Caco-2 (cell line): Measurements from ENCODE around the gene GRHL3. TPM values are rescaled to one million over a fixed set of nuclear protein-coding genes. Genes with fewer than 3 reads are reported as not detected.

Experiments used
- BruUV-seq: library from RNA; stranded (reverse); fragments of 400-500 nt; replicated peaks from 2 replicates; lab custom pipeline; 2021; lab: Mats Ljungman, UMichigan
- CTCF ChIA-PET: fragments of 300-600 bp; sonication (Branson Sonifier 250); formaldehyde crosslinking; loops from one replicate; lab custom pipeline; 2022; ENCODE audit warnings: antibody characterized with exemption; lab: Charles Lee
- POLR2A ChIA-PET: fragments of 300-600 bp; sonication (Branson Sonifier 250); formaldehyde crosslinking; loops from one replicate; lab custom pipeline; 2022; ENCODE audit warnings: antibody characterized with exemption; lab: Charles Lee
- DNase-seq, 2 experiments: peaks; one replicate each; pipeline versions ENCODE4 v3.0.0 to v3.0.0-alpha.2; 2020 to 2022
- H3K27me3 ChIP-seq: replicated peaks from 2 replicates; pipeline ENCODE4 v1.6.0; 2011; ENCODE audit warnings: low read length; ENCODE audit not compliant: control insufficient read depth, insufficient read depth
- H3K36me3 ChIP-seq: 2 replicates; pipeline ENCODE4 v1.5.1; 2011; ENCODE audit warnings: low read length; ENCODE audit not compliant: control insufficient read depth, insufficient read depth
- H3K4me1 ChIP-seq: fragments of 250-450 bp; sonication (Bioruptor Pico); 2 replicates; pipeline ENCODE4 v1.5.1; 2020; ENCODE audit warnings: mild to moderate bottlenecking
- H3K4me3 ChIP-seq: 2 replicates; pipeline ENCODE4 v1.5.1; 2011; ENCODE audit warnings: low read depth, mild to moderate bottlenecking, control low read depth, low read length
- H3K9me3 ChIP-seq: fragments of 250-450 bp; sonication (Bioruptor Pico); 2 replicates; pipeline ENCODE4 v1.5.1; 2020; ENCODE audit warnings: mild to moderate bottlenecking, moderate library complexity
- H3K27ac Mint-ChIP-seq: one replicate; pipeline ENCODE4 v1.8.0; 2022; ENCODE audit warnings: mixed read lengths; ENCODE audit not compliant: unreplicated experiment
- H3K27me3 Mint-ChIP-seq: one replicate; pipeline ENCODE4 v1.8.0; 2022; ENCODE audit warnings: mixed read lengths; ENCODE audit not compliant: insufficient read depth, unreplicated experiment
- H3K36me3 Mint-ChIP-seq: one replicate; pipeline ENCODE4 v1.8.0; 2022; ENCODE audit warnings: mild to moderate bottlenecking, mixed read lengths; ENCODE audit not compliant: insufficient read depth, unreplicated experiment
- H3K4me1 Mint-ChIP-seq: one replicate; pipeline ENCODE4 v1.8.0; 2022; ENCODE audit warnings: low read depth, mixed read lengths; ENCODE audit not compliant: unreplicated experiment
- H3K4me3 Mint-ChIP-seq: one replicate; pipeline ENCODE4 v1.8.0; 2022; ENCODE audit warnings: mild to moderate bottlenecking, moderate library complexity, mixed read lengths; ENCODE audit not compliant: unreplicated experiment
- H3K9me3 Mint-ChIP-seq: one replicate; pipeline ENCODE4 v1.8.0; 2022; ENCODE audit warnings: mixed read lengths; ENCODE audit not compliant: unreplicated experiment
- intact Hi-C: fragments of 100-400 bp; cut with micrococcal nuclease; formaldehyde crosslinking; loops from one replicate; pipeline ENCODE4 v1.10.0; 2022; ENCODE audit not compliant: unreplicated experiment
- total RNA-seq: library from RNA; stranded (reverse); gene quantifications from 2 replicates; pipeline ENCODE4 v1.2.3, GENCODE V29; 2022
- TF ChIP-seq, protein P1 (sequence below), 2 experiments: fragments of 200-600 bp in 1 of 2; IDR thresholded peaks; 1 replicate in 1 of 2; 2 replicates in 1 of 2; pipeline versions ENCODE4 v1.5.1 to v1.8.0; 2011 to 2022; ENCODE audit warnings: antibody characterized with exemption in 1 of 2, control low read depth in 1 of 2, inconsistent platforms in 1 of 2, low read depth in 1 of 2, low read length in 1 of 2, mild to moderate bottlenecking in 1 of 2, moderate library complexity in 1 of 2; ENCODE audit not compliant: insufficient read depth in 1 of 2, severe bottlenecking in 1 of 2, unreplicated experiment in 1 of 2

The GRHL3 gene
- total RNA-seq, 1 experiment from 2014 or later = 2.3 TPM

GRCh38 chr1:24299901-24300300, 19.3 kb upstream of the GRHL3 start:
- ChIA-PET POLR2A (no interaction called here), CTCF (no interaction called here)
- no peak overlapping the region for H3K4me3 ChIP-seq
- H3K4me1 ChIP-seq = no peaks in the 10 kb centered on the region
- H3K4me1 Mint-ChIP-seq = no peaks in the 10 kb centered on the region
- no peaks in the 10 kb centered on the region for H3K27me3 ChIP-seq
- H3K27me3 Mint-ChIP-seq = peaks cover 10% of the 10 kb centered on the region
- H3K9me3 Mint-ChIP-seq = no peaks in the 10 kb centered on the region
- no TSS peak for BruUV-seq
- intact Hi-C loops = loop anchor here (10.0 kb wide), 1 partner anchor 95 kb away; no protein-coding TSS in a partner anchor
- H3K27ac Mint-ChIP-seq = no peak overlapping the region
- no peaks in the 10 kb centered on the region for H3K36me3 Mint-ChIP-seq
- DNase-seq = no peak
- H3K9me3 ChIP-seq = no peaks in the 10 kb centered on the region
- H3K4me3 Mint-ChIP-seq = no peak overlapping the region
- no peaks in the 10 kb centered on the region for H3K36me3 ChIP-seq
- TF ChIP-seq, protein P1, sequence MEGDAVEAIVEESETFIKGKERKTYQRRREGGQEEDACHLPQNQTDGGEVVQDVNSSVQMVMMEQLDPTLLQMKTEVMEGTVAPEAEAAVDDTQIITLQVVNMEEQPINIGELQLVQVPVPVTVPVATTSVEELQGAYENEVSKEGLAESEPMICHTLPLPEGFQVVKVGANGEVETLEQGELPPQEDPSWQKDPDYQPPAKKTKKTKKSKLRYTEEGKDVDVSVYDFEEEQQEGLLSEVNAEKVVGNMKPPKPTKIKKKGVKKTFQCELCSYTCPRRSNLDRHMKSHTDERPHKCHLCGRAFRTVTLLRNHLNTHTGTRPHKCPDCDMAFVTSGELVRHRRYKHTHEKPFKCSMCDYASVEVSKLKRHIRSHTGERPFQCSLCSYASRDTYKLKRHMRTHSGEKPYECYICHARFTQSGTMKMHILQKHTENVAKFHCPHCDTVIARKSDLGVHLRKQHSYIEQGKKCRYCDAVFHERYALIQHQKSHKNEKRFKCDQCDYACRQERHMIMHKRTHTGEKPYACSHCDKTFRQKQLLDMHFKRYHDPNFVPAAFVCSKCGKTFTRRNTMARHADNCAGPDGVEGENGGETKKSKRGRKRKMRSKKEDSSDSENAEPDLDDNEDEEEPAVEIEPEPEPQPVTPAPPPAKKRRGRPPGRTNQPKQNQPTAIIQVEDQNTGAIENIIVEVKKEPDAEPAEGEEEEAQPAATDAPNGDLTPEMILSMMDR (IDR thresholded peaks at IDR 0.05; ENCODE audit: insufficient read depth in 1 of 2, low read depth in 1 of 2, low read length in 1 of 2, severe bottlenecking in 1 of 2, unreplicated experiment in 1 of 2) = no peak

DNA sequence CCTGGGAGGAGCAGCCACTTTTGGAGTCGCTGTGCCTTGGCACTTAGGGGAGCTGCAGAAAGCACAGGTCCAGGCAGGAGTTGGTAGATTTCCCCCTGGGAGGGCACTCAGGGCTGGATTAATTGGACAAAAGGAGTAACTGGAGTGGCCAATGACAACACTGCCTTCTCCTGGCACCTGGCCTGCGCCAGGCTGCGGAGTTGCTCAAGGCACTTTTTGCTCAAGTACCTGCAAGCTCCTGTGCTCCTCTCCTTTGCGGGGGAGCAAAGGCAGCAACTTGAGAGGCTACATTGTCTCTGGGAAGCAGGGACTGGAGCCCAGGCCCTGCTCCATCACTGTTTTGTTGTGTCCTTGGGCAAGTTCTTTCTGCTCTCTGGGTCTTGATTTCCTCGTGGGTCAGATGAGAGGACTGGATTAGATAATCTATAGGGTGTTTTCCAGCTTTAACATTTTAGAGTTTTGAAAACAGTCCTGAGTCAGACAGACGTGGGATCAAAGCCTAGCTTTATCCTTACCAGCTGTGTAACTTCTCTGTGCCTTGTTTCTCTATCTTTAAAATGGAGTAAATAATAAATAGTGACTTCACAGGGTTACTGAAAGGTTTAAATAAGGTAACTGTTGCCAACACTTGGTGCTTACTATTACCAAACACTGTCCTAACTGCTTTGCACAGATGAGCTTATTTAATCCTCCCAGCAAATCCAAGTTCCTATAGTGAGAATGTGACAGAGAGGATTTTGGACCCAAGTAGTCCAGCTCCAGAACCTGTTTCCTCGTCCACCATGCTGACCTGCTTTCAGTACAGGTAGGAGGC, 18.0 kb upstream of the GRHL3 start:
- H3K36me3 Mint-ChIP-seq = no peaks in the 10 kb centered on the region
- no peaks in the 10 kb centered on the region for H3K36me3 ChIP-seq
- BruUV-seq = no TSS peak
- ChIA-PET CTCF (no interaction called here), POLR2A (no interaction called here)
- no peaks in the 10 kb centered on the region for H3K4me1 ChIP-seq
- H3K27ac Mint-ChIP-seq = no peak overlapping the region
- DNase-seq = no peak
- no peaks in the 10 kb centered on the region for H3K9me3 Mint-ChIP-seq
- no peak overlapping the region for H3K4me3 Mint-ChIP-seq
- peaks cover 10% of the 10 kb centered on the region for H3K27me3 Mint-ChIP-seq
- intact Hi-C loops = loop anchor here (10.0 kb wide), 1 partner anchor 96 kb away; no protein-coding TSS in a partner anchor
- TF ChIP-seq, protein P1 (IDR thresholded peaks at IDR 0.05; ENCODE audit: insufficient read depth in 1 of 2, low read depth in 1 of 2, low read length in 1 of 2, severe bottlenecking in 1 of 2, unreplicated experiment in 1 of 2) = no peak
- no peak overlapping the region for H3K4me3 ChIP-seq
- H3K4me1 Mint-ChIP-seq = no peaks in the 10 kb centered on the region
- H3K9me3 ChIP-seq = no peaks in the 10 kb centered on the region
- H3K27me3 ChIP-seq = no peaks in the 10 kb centered on the region

DNA sequence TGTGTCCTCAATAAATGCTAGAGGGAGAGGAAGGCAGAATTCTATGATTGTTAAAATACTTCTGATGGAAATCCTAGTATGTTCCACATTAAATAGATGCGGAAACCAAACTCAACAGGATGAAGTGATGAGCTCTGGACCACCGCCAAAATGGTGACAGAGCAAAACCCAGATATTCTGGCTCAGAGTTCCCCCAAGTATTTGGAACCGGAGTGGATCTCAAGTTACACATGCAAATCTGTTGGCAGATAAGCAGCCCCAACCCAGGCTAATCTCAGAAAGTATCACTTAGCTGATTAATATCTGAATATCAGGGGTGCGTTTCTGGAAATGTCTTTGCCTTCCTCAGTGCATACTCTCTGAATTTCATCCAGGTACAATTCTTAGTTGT, 17.4 kb upstream of the GRHL3 start:
- Histone ChIP-seq H3K4me3 (no peak overlapping the region), H3K9me3 (no peaks in the 10 kb centered on the region), H3K27me3 (no peaks in the 10 kb centered on the region), H3K4me1 (no peaks in the 10 kb centered on the region), H3K36me3 (no peaks in the 10 kb centered on the region)
- H3K27me3 Mint-ChIP-seq = peaks cover 10% of the 10 kb centered on the region
- no peaks in the 10 kb centered on the region for H3K9me3 Mint-ChIP-seq
- no TSS peak for BruUV-seq
- no peaks in the 10 kb centered on the region for H3K36me3 Mint-ChIP-seq
- TF ChIP-seq, protein P1 (IDR thresholded peaks at IDR 0.05; ENCODE audit: insufficient read depth in 1 of 2, low read depth in 1 of 2, low read length in 1 of 2, severe bottlenecking in 1 of 2, unreplicated experiment in 1 of 2) = no peak
- no peak overlapping the region for H3K27ac Mint-ChIP-seq
- DNase-seq = no peak
- intact Hi-C loops = loop anchor here (10.0 kb wide), 1 partner anchor 97 kb away; no protein-coding TSS in a partner anchor
- no peaks in the 10 kb centered on the region for H3K4me1 Mint-ChIP-seq
- ChIA-PET POLR2A (no interaction called here), CTCF (no interaction called here)
- no peak overlapping the region for H3K4me3 Mint-ChIP-seq
